GM19324 (cell line): ENCODE results near the gene ARFGEF2.
"Not testable (repeated sequence)": the region's sequence is repeated elsewhere in the genome, so short reads cannot be mapped to it uniquely, and the experiment has no call there.

Source experiments
- ATAC-seq: cut with Tn5 transposase; IDR thresholded peaks from one replicate; pipeline ENCODE4 v1.9.1; 2021; ENCODE audit warnings: mild to moderate bottlenecking, moderate library complexity; ENCODE audit not compliant: unreplicated experiment, low FRiP score

ARFGEF2 gene

GRCh38 chr20:48921168-48921882, at the start of gene ARFGEF2:
TSS of gene ARFGEF2 (plus strand) at chr20:48921711. CDS start at chr20:48921890, 179 bp downstream.
- peak; percentile 83 for ATAC-seq

GRCh38 chr20:48875233-48875913, 46.1 kb upstream of the ARFGEF2 start:
- ATAC-seq, result no peak

GRCh38 chr20:48875914-48876240, 45.6 kb upstream of the ARFGEF2 start:
- no peak for ATAC-seq

GRCh38 chr20:48877304-48877703, 44.2 kb upstream of the ARFGEF2 start:
- no peak for ATAC-seq

- no peak for ATAC-seq
These were observed 42.8 kb upstream of the ARFGEF2 start for GRCh38 chr20:48878534-48879248.

- no peak for ATAC-seq
These were observed 41.8 kb upstream of the ARFGEF2 start for GRCh38 chr20:48879612-48880245.

GRCh38 chr20:48880331-48880730, 41.2 kb upstream of the ARFGEF2 start:
- ATAC-seq, result no peak

GRCh38 chr20:48880981-48881657, 40.4 kb upstream of the ARFGEF2 start:
- no peak for ATAC-seq

GRCh38 chr20:48885237-48885636, 36.3 kb upstream of the ARFGEF2 start:
- ATAC-seq, result no peak

- no peak for ATAC-seq
These were observed 35.3 kb upstream of the ARFGEF2 start for GRCh38 chr20:48886194-48886593.

GRCh38 chr20:48886811-48887210, 34.7 kb upstream of the ARFGEF2 start:
- ATAC-seq, result no peak

GRCh38 chr20:48888517-48888916, 33.0 kb upstream of the ARFGEF2 start:
- ATAC-seq, result not testable (repeated sequence)

GRCh38 chr20:48889140-48889790, 32.2 kb upstream of the ARFGEF2 start:
- ATAC-seq, result no peak

- no peak for ATAC-seq
These were observed 30.1 kb upstream of the ARFGEF2 start for GRCh38 chr20:48891235-48892048.

GRCh38 chr20:48892049-48892470, 29.5 kb upstream of the ARFGEF2 start:
- ATAC-seq, result no peak

- no peak for ATAC-seq
These were observed 28.6 kb upstream of the ARFGEF2 start for GRCh38 chr20:48892891-48893290.

GRCh38 chr20:48893374-48893773, 28.1 kb upstream of the ARFGEF2 start:
- ATAC-seq, result no peak

GRCh38 chr20:48897305-48898010, 24.1 kb upstream of the ARFGEF2 start:
- ATAC-seq, result no peak

- ATAC-seq, result no peak
These were observed 23.3 kb upstream of the ARFGEF2 start for GRCh38 chr20:48898210-48898609.
